ENCODE measurements around the gene MATN3.

DNA sequence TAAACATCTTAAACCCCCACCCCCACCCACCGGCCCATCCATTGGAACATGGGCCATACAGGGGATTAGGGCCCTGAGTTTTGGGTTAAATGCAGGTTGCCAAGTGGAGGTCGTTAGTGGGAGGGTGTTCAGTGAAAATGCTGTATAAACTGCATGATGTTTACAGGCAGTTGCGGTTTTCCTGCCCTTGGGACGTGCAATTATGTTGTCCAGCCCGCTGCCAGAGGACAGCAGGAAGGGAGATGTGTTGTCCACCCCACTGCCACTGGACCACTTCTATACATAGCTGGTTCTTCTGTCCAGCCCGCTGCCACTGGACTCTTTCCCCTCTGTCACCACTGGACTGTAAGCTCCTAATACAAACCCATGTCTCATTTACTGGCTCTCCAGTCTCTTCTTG is 41.7 kb upstream of the MATN3 start:
- TF ChIP-seq CTCF (conservative IDR thresholded peaks at IDR 0.05), result no peak
- TF ChIP-seq EZH2 (IDR thresholded peaks at IDR 0.05; ENCODE audit: low read depth), result no peak
